Erythroblast (primary cell): ENCODE measurements around the gene MRPS24.

Experiments used
- GATA1 ChIP-seq: IDR thresholded peaks from 2 replicates; pipeline ENCODE4 v1.6.1; 2011; ENCODE audit warnings: low read depth, mild to moderate bottlenecking, control low read depth, low read length, moderate library complexity
- POLR2A ChIP-seq: IDR thresholded peaks from 2 replicates; pipeline ENCODE4 v1.6.1; 2011; ENCODE audit warnings: mild to moderate bottlenecking, low read length

- no peak for TF ChIP-seq POLR2A
- TF ChIP-seq GATA1, result no peak
Measured at GRCh38 chr7:43877968-43878864, 8.9 kb upstream of the MRPS24 start.
